Activated B cell treated with CpG ODN at 0.5 μM for 24 hours (primary cell): Measurements from ENCODE around the gene EML6. TPM values are rescaled to one million over a fixed set of nuclear protein-coding genes. Genes with fewer than 3 reads are reported as not detected.

Source experiments
- ATAC-seq: fragments of 200-7000 bp; cut with Tn5 transposase; one replicate; pipeline ENCODE4 v1.10.0; 2021; ENCODE audit warnings: low read depth, mild to moderate bottlenecking, moderate library complexity
- CTCF ChIA-PET: fragments of 350-600 bp; sonication (Branson Sonifier 250); formaldehyde crosslinking; loops from one replicate; lab custom pipeline; 2021; ENCODE audit warnings: antibody characterized with exemption; lab: Charles Lee
- POLR2A ChIA-PET: fragments of 350-600 bp; sonication (Branson Sonifier 250); formaldehyde crosslinking; loops from one replicate; lab custom pipeline; 2021; ENCODE audit warnings: antibody characterized with exemption; lab: Charles Lee
- DNase-seq: peaks from one replicate; pipeline ENCODE4 v3.0.0; 2022
- H3K27ac Mint-ChIP-seq: one replicate; pipeline ENCODE4 v1.8.0; 2020; ENCODE audit warnings: mixed read lengths
- H3K27me3 Mint-ChIP-seq: one replicate; pipeline ENCODE4 v1.8.0; 2021; ENCODE audit warnings: mixed read lengths
- H3K36me3 Mint-ChIP-seq: one replicate; pipeline ENCODE4 v1.8.0; 2021; ENCODE audit warnings: low read depth, mixed read lengths
- H3K4me1 Mint-ChIP-seq: one replicate; pipeline ENCODE4 v1.8.0; 2021; ENCODE audit warnings: mixed read lengths
- H3K4me3 Mint-ChIP-seq: one replicate; pipeline ENCODE4 v1.8.0; 2020; ENCODE audit warnings: mild to moderate bottlenecking, mixed read lengths
- H3K9me3 Mint-ChIP-seq: one replicate; pipeline ENCODE4 v1.8.0; 2020; ENCODE audit warnings: mixed read lengths
- CTCF ChIP-seq: fragments of 200-600 bp; IDR thresholded peaks from one replicate; pipeline ENCODE4 v1.8.0; 2022; ENCODE audit warnings: antibody characterized with exemption, mild to moderate bottlenecking
- intact Hi-C: fragments of 100-400 bp; cut with micrococcal nuclease; formaldehyde crosslinking; loops from one replicate; pipeline ENCODE4 v1.15.1; 2024
- total RNA-seq: library from RNA; stranded (reverse); gene quantifications from 2 replicates; pipeline ENCODE4 v1.2.3, GENCODE V29; 2022

EML6 gene
- total RNA-seq, 1 donor from 2014 or later, result 31.5 TPM

- Mint-ChIP-seq H3K27me3 (no peaks in the 10 kb centered on the region), H3K9me3 (no peaks in the 10 kb centered on the region), H3K36me3 (peaks cover 7% of the 10 kb centered on the region), H3K4me1 (no peaks in the 10 kb centered on the region), H3K4me3 (no peak overlapping the region), H3K27ac (no peak overlapping the region)
- no peak for ATAC-seq
- POLR2A ChIA-PET, result no interaction called here
- CTCF ChIA-PET, result no interaction called here
- no peak for TF ChIP-seq CTCF
- DNase-seq, result no peak
- intact Hi-C loops, result no loop called here
Observed at GRCh38 chr2:54880428-54880827, 157.0 kb downstream of the EML6 start.

GRCh38 chr2:54881759-54882158 is 158.3 kb downstream of the EML6 start:
- H3K36me3 Mint-ChIP-seq, result peaks cover 8% of the 10 kb centered on the region
- no peak for DNase-seq
- H3K9me3 Mint-ChIP-seq, result no peaks in the 10 kb centered on the region
- H3K27me3 Mint-ChIP-seq, result no peaks in the 10 kb centered on the region
- ATAC-seq, result no peak
- no peaks in the 10 kb centered on the region for H3K4me1 Mint-ChIP-seq
- no peak overlapping the region for H3K27ac Mint-ChIP-seq
- intact Hi-C loops, result no loop called here
- no peak overlapping the region for H3K4me3 Mint-ChIP-seq
- no peak for TF ChIP-seq CTCF
- CTCF ChIA-PET, result no interaction called here
- POLR2A ChIA-PET, result interaction anchor here (0.6 kb wide), 1 partner anchor 172 kb away, joined by 4 read pairs; no protein-coding TSS in a partner anchor

- Mint-ChIP-seq H3K27ac (no peak overlapping the region), H3K36me3 (peaks cover 2% of the 10 kb centered on the region), H3K27me3 (no peaks in the 10 kb centered on the region), H3K4me3 (no peak overlapping the region), H3K9me3 (no peaks in the 10 kb centered on the region), H3K4me1 (no peaks in the 10 kb centered on the region)
- no peak for TF ChIP-seq CTCF
- ATAC-seq (no peak), DNase-seq (no peak)
- ChIA-PET POLR2A (no interaction called here), CTCF (no interaction called here)
- intact Hi-C loops, result no loop called here
Observed at GRCh38 chr2:54885891-54886290, 162.4 kb downstream of the EML6 start.

GRCh38 chr2:54887850-54888545 is 164.5 kb downstream of the EML6 start:
- H3K4me1 Mint-ChIP-seq, result no peaks in the 10 kb centered on the region
- CTCF ChIA-PET, result no interaction called here

GRCh38 chr2:54889053-54889452 is 165.6 kb downstream of the EML6 start:
- H3K4me3 Mint-ChIP-seq, result no peak overlapping the region
- peaks cover 11% of the 10 kb centered on the region for H3K36me3 Mint-ChIP-seq
- no peak for TF ChIP-seq CTCF
- CTCF ChIA-PET, result no interaction called here
- no peak overlapping the region for H3K27ac Mint-ChIP-seq
- DNase-seq, result no peak
- intact Hi-C loops, result no loop called here
- no peaks in the 10 kb centered on the region for H3K4me1 Mint-ChIP-seq
- H3K27me3 Mint-ChIP-seq, result no peaks in the 10 kb centered on the region
- no peak for ATAC-seq
- no peaks in the 10 kb centered on the region for H3K9me3 Mint-ChIP-seq
- POLR2A ChIA-PET, result no interaction called here

More at GRCh38 chr2:54887850-54888545, 164.5 kb downstream of the EML6 start:
- TF ChIP-seq CTCF, result no peak
- intact Hi-C loops, result no loop called here
- ATAC-seq (no peak), DNase-seq (no peak)
- Mint-ChIP-seq H3K36me3 (peaks cover 6% of the 10 kb centered on the region), H3K27me3 (no peaks in the 10 kb centered on the region), H3K27ac (no peak overlapping the region), H3K9me3 (no peaks in the 10 kb centered on the region), H3K4me3 (no peak overlapping the region)
- POLR2A ChIA-PET, result no interaction called here
